Suprapubic skin (tissue), 4 donors: ENCODE data around the gene PPP2R5C. TPM values are rescaled to one million over a fixed set of nuclear protein-coding genes. Genes with fewer than 3 reads are reported as not detected.

Source experiments
- DNase-seq, 2 donors: peaks; one replicate each; pipeline ENCODE4 v3.0.0-alpha.2; 2019; ENCODE audit warnings: low spot score in 2 of 2
- H3K27ac ChIP-seq: fragments of 200-600 bp; sonication (generic); one replicate; pipeline ENCODE4 v1.5.1; 2019
- H3K27me3 ChIP-seq: fragments of 200-600 bp; sonication (generic); one replicate; pipeline ENCODE4 v1.5.1; 2019
- H3K36me3 ChIP-seq: fragments of 200-600 bp; sonication (generic); one replicate; pipeline ENCODE4 v1.5.1; 2019
- H3K4me1 ChIP-seq: fragments of 200-600 bp; sonication (generic); one replicate; pipeline ENCODE4 v1.5.1; 2019
- H3K4me3 ChIP-seq: fragments of 200-600 bp; sonication (generic); one replicate; pipeline ENCODE4 v1.5.1; 2019; ENCODE audit warnings: mild to moderate bottlenecking
- H3K9me3 ChIP-seq: fragments of 200-600 bp; sonication (generic); one replicate; pipeline ENCODE4 v1.5.1; 2019
- EP300 ChIP-seq: sonication (generic); formaldehyde crosslinking; IDR thresholded peaks from one replicate; pipeline ENCODE4 v1.6.1; 2017; ENCODE audit warnings: antibody characterized with exemption
- POLR2A ChIP-seq, 2 donors: fragments of 450-650 bp; IDR thresholded peaks; one replicate each; pipeline ENCODE4 v1.6.1; 2017; ENCODE audit warnings: antibody characterized with exemption in 2 of 2, mild to moderate bottlenecking in 2 of 2, moderate library complexity in 2 of 2
- POLR2AphosphoS5 ChIP-seq, 3 donors: sonication (generic); formaldehyde crosslinking; IDR thresholded peaks; one replicate each; pipeline ENCODE4 v1.6.1; 2017; ENCODE audit warnings: antibody characterized with exemption in 3 of 3
- WGBS: methylation state at CpG from one replicate; pipeline ENCODE4 v1.1.5; 2018; 5-methylcytosine and 5-hydroxymethylcytosine counted together
- total RNA-seq, 4 donors: library from RNA; depleted of rRNA; stranded (reverse); fragments of >200 nt; gene quantifications; one replicate each; pipeline ENCODE4 v1.1.0, GENCODE V29; 2016
- TF ChIP-seq, protein P1 (sequence below), 2 donors: fragments of 200-600 bp in 1 of 2; fragments of 450-650 bp in 1 of 2; sonication (generic) in 1 of 2; IDR thresholded peaks; one replicate each; pipeline ENCODE4 v1.5.1; 2016 to 2019; ENCODE audit warnings: antibody characterized with exemption in 2 of 2, mild to moderate bottlenecking in 1 of 2, moderate library complexity in 1 of 2

Gene PPP2R5C
- total RNA-seq, 4 donors from 2014 or later = 104 to 149 (median 119) TPM

DNA sequence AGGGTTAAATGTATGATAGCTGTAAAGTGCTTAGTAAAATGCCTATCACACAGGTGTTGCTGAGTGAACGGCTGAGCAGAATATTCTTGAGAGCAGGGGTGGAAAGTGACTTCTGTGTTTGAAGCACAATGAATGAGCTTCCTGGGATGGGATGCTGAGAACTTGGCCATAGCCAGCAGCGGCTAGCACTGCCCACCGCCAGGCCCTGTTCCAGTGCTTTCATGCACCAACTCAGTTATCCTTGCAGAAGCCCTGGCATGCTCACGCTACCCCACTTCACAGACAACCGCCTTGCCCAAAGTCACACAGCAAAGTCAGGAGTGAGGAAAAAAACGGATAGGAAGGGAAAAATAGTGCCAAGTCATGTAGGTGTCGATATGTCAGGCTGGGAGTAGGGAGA lies 213.7 kb downstream of the PPP2R5C start:
- H3K36me3 ChIP-seq = peaks cover 42% of the 10 kb centered on the region
- no peak for TF ChIP-seq EP300
- TF ChIP-seq, protein P1, sequence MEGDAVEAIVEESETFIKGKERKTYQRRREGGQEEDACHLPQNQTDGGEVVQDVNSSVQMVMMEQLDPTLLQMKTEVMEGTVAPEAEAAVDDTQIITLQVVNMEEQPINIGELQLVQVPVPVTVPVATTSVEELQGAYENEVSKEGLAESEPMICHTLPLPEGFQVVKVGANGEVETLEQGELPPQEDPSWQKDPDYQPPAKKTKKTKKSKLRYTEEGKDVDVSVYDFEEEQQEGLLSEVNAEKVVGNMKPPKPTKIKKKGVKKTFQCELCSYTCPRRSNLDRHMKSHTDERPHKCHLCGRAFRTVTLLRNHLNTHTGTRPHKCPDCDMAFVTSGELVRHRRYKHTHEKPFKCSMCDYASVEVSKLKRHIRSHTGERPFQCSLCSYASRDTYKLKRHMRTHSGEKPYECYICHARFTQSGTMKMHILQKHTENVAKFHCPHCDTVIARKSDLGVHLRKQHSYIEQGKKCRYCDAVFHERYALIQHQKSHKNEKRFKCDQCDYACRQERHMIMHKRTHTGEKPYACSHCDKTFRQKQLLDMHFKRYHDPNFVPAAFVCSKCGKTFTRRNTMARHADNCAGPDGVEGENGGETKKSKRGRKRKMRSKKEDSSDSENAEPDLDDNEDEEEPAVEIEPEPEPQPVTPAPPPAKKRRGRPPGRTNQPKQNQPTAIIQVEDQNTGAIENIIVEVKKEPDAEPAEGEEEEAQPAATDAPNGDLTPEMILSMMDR (IDR thresholded peaks at IDR 0.05) = no peak
- no peak for TF ChIP-seq POLR2AphosphoS5 (IDR thresholded peaks at IDR 0.05)
- TF ChIP-seq POLR2A (IDR thresholded peaks at IDR 0.05) = no peak
- no peak for DNase-seq
- H3K4me3 ChIP-seq = no peak overlapping the region
- H3K27me3 ChIP-seq = no peaks in the 10 kb centered on the region
- 64% methylated on average over 7 of the region's 7 CpGs for WGBS
- H3K9me3 ChIP-seq = no peaks in the 10 kb centered on the region
- no peak overlapping the region for H3K27ac ChIP-seq
- H3K4me1 ChIP-seq = peaks cover 51% of the 10 kb centered on the region

Other genes with a start within 250 kb of the PPP2R5C start
- under 1 TPM; 0.44 to 0.89 (median 0.82) TPM for gene DIO3, start 200.2 kb upstream of the PPP2R5C start, total RNA-seq
- 100 to 1,000 TPM; 556 to 753 (median 634) TPM for gene DYNC1H1, start 202.9 kb downstream of the PPP2R5C start, total RNA-seq